HG03025 (cell line): Measurements from ENCODE around the gene CUBN.

Source experiments
- ATAC-seq: cut with Tn5 transposase; IDR thresholded peaks from one replicate; pipeline ENCODE4 v1.9.1; 2021; ENCODE audit warnings: mild to moderate bottlenecking, moderate library complexity; ENCODE audit not compliant: unreplicated experiment, low FRiP score

CUBN gene

DNA sequence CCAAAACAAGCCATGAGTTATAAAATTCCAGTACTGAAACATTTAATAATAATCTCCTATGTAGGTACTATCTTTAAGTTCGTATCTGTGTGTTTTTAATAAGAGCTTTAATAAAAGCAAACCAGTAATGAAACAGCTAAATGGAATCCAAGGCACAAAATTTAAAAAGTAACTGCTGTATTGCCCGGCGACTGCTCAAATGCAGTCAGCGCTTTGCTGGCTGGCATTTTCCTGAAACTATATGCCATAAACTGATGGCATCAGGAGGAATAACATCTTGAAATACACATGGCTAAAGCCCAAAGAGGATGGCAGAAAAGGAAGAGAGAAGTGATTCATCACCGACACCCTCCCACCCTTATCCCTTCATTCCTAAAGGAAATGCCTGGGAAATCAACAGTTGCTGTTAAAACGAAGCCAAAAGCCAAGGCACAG, 133.1 kb downstream of the CUBN start:
- no peak for ATAC-seq

DNA sequence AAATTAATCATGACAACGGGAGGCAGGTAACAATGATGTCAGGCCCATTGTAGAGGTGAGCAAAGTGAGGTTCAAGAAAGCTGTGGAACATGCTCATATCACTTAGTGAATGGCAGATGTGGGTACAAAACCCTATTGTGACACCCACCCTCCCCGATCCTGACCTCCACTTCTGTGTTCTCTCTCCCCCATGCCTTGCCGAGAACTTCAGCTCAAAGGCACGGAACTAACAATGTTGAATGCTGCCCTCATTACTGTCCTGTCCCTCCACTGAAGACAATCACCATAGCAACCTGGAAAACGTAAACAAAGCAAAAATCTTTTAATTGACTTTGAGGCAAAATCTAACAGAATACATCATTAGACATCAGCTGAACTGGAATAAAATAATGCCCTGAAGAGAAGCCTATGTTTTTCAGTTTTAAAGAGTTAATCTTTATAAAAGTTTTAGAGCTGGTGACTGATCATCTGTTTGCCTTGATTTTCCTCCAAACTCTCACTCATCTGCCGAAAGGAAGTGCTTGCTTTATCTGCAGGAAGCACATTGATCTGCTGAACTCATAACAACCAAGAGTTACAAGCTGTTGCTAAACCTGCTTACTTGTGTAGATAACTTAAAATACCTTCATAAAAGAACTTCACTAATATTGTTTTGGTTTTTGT, 133.6 kb downstream of the CUBN start:
- ATAC-seq, result no peak

DNA sequence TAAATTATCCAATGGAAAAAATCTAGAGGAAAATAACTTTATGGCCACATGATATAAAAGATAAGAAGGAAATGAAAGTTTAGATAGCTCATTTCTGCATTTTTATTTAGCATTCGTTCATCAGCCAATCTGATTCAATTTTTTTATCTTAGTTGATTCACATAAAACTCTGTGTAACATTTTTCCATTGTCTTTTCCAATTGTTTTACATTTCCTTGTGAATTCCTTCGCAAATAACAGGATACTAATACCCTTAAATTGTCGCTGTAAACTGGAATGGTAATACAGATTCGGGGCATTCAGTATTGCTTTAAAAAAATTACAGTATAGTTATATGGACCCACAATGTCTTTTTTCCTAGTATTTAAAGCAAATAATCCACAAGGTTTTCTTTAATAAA, 136.4 kb downstream of the CUBN start:
- no peak for ATAC-seq

DNA sequence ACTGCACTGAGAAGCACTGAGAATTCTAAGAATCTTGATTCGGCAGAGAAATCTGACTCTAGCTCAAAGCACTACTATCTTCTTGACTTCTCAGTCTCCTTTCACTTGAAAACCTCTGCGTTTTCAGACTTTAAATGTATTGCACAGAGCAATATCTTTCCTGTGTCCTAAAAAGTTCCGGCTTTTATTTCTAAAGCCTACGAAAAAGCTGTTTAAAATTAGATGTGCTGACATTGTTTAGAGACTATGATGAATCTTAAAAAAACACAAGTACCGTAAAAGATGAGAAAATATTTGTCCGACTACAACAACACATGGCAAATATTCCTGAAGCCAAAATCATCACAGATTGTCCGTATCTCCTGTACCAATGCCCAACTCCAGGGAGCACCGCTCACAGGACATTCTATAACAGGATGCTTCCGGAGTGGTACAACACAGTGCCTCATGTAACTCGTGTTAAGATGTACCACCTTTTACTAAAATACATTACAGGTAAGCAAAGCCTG, 136.9 kb downstream of the CUBN start:
- ATAC-seq, result no peak

DNA sequence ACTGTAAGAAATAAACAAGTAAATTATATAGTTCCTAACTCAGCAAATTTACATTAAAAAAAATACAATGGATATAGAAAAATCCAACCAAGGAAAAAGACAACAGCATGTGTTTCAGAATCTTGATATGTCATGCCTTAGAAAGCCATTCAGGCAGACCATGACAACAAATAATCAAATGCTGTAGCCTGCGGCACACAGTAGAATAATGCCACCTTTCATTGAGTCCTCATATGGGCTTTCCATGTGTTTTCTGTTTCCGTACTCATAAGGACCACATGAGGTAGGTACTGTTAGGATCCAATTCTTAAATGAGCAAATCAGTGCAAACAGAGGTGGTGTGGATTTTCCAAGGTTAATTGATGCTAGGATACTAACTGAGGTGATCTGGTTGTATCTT, 138.6 kb downstream of the CUBN start:
- no peak for ATAC-seq

DNA sequence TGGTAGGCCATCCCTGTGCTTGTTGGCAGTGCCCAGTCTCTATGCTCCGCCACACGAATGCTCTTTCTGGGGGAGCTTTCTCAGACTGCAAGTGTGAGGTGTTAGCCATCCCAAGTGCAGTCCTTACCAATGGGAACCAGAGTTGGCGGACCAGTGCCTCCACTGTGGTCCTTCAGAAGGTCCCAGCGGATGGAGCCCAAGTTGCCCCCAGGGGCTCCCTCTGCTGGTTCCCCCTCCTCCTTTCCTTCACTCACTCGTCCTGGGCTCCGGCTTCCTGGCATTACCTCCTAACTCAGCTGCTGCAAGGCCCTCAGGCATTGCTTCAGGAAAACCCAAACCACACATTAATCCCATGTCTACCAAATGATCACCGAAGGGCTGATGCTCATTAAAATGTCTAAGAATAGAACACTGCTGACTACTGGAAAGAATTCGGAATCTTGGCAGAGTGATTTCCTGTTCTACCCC, 139.8 kb downstream of the CUBN start:
- no peak for ATAC-seq

DNA sequence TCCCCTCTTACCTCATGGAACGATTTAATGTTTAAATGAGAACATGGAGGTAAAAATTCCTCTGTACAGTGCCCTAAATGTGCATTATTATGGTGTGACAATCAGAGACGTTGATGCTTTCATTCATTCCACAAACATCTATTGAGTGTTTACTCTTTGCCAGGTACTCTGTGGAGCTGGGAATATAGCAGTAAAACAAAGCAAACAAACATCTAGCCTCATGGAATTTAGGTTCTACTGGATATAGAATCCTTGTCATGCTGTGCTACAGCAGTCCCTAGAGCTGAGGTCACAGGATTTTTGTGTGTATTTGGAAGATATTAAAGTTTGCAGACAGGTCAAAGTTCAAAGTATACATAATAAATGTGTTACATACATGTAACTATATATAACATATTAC, 140.7 kb downstream of the CUBN start:
- ATAC-seq, result no peak

DNA sequence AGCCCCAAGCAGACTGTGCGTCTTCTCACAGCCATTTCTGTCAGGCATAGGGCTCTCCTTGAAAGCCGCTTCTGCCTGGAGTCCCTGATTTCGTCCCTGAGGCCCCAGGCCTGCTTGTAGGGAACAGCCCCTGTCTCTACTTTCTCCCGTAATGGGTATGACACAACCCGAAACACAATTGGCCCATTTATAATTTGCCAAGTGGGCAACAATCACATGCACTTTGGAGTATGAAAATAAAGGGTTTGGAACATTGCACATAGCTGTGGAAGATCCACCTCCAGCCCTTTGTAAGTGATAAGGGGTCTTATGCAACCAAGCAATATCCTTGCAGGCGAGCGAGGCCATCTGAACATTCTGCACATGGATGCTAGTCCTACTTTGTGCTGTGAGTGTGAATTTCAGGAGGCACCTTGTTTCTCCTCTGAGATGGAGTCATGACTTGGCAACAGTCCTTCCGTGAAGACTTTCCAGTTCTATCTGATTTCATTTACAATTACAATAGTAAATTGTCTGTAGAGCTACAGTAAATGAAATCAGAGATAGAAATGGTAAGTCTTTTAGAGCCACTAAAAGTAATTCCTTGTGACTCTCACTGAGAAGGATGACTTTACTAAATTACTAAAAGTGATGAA, 141.5 kb downstream of the CUBN start:
- ATAC-seq, result no peak

DNA sequence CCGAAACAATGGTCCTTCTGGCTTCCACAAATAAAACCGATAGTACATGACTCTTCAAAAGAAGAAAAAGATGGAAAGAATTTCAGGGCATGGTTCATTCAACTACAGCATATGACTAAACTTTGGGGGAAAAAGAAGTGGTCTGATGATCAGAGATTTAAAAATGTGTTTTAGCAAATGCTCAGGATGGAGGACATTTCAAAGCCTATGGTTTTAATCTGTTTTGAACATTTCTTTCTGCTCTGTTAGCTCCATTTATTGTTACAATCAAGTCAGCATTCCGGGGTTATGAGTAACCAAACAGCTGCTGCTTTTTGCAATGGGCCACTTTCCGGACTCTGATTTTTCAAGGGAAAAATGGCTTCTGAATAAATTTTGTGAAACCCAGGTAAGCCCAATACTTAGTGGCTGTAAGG, 142.4 kb downstream of the CUBN start:
- ATAC-seq, result no peak

DNA sequence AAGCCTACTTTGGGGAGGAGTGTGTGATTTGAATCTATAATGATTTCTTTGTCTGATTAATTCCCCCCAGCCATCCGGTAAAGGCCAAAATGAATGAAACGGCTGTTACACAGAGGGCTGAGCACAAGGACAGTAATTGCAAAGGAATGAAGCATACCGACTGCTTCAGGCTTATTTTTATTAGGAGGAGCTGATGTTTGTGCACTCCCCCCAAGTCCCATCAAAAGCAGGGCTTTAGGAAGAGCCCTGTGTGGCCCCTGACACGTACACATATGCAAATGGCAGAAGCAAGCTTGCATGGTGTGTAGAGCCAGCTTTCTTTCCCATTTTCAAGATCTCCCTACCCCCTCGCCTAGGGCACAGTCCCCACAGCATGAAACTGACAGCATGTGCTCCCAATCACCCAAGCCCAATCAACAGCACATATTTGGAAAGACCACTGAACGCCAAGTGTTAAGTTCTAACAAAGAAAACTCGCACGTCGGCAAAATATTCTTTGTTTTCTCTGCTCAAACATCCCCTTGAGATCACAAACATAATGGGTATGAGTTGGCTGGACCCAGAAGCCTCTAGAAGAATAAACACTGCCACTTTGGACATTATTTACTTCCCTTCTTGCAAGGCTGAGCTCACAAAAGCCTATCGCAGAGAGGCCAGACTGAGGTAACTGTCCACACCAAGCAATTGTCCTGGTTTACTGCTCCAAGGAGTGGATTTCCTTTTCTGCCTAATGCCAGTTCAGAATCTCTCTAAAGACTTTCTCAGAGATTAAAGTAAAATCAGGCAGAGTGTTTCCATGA, 143.0 kb downstream of the CUBN start:
- no peak for ATAC-seq

DNA sequence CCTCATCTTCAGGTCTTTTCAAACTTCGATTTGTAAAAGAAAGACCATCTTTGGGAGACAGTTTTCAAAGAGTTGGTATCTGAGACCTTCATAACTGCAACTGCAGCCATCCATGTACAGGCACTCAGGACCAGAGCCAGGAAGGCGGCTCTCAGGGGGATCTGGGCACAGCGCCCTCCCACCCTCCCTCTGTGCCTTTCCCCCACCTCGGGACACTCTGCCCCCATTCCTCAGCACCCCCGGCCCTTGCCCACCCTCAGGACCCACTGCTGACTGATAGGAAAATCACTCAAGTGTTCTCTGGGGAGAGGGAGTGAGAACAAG, 143.6 kb downstream of the CUBN start:
- ATAC-seq, result no peak

DNA sequence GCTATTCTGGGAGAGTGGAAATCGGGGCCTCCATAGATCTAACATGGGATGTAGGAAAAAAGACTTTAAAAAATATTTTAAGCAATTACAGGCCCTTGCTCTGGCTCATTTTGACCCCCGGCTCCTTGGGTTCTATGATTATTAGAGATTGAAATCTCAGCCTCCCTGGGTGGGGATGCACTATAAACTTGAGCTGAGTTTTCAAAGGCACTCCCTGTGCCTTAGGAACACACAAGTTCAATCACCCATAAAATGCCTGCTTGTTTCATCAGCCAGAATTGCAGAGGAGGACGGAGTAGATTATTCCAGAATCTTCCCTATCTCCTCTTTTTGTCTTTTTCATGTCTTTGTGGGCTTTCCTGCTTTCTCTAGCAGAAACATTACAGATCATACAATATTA, 145.4 kb downstream of the CUBN start:
- ATAC-seq, result no peak

DNA sequence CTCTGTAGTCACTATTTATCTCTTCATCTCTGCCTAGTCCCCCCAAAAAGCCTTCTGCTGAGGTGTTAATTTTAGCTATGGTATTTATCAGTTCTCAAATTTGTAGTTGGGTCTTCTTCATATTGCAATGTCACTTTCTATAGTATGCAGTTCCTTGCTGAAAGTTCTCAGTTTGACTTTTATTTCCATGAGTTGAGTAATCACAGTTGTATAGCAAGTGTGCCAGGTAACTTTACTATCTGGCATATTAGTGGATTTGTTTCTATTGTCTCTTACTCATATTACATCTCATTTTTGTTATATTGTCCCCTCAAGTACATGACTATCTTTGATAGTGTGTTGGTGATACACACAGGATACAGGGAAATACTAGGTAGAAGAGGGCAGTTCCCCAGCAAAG, 152.8 kb downstream of the CUBN start:
- ATAC-seq, result no peak

DNA sequence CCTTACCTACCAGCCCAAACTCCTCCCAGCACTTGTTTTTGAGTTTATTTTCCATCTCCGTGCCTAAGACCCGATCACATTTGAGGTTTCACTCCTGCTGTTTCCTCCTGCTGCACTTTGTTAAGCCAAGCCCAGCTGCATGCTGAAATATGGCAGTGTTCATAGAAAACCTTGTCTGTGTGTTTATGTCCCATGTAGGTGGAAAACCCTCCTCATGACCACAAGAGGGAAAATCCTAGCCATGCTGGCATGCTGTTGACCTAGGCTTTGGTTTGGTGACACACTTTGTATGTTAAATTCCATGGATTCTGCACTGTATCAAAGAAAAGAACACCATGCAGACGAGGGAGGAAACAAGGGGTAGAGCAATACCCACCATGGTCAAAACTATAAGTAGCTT, 154.4 kb downstream of the CUBN start:
- ATAC-seq, result no peak

DNA sequence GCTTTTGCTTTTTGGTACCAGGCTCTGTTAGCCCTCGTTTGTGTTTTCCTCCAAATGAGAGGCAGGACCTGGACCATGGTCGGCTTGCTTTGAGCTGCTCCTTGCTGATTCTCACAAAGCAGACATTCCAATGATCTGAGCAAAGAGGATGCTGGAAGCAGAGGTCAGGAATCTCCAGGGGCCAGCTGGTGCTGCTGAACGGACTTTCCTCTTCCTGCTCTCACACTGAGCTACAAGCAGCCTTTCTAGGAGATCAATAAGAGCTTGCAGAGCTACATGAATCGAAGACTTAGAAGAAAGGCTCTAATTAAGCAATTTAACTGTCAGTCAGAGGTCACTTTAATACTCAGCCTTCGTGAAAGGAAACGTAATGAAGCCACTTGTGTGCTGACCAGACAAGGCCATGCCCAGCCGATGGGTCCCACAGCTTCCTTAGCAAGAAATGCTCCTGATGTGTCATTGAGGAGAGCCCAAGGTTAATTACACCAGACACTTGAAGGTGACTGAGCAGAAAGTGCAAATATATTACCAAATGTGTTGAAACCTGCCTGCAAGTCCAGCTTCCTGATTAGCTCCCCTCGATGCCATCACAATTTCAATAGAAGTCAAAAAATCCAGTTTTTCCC, 161.1 kb downstream of the CUBN start:
- ATAC-seq, result no peak

DNA sequence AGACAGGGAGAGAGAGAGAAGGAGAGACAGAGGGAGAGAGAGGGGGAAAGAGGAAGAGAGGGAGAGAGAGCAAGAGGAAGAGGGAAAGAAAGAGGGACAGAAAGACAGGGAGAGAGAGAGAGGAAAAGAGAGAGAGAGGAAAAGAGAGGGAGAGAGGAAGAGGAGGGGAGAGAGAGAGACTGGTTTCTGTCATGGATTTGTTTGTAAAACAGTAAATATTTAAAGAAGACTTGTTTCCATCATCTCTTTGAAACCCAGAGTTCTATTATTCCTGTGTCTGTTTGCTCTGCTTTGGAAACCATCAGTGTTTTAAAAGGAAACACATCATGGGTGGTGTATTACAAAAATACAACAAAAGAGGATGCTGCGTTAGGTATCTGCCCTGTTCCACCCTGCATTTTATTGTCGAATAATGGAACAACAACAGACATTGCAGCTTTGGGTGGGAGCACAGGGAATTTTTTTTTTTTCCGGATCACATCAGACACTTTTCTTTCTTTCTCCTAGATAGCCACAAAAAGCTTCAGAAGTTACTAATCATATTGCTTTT, 161.7 kb downstream of the CUBN start:
- no peak for ATAC-seq

DNA sequence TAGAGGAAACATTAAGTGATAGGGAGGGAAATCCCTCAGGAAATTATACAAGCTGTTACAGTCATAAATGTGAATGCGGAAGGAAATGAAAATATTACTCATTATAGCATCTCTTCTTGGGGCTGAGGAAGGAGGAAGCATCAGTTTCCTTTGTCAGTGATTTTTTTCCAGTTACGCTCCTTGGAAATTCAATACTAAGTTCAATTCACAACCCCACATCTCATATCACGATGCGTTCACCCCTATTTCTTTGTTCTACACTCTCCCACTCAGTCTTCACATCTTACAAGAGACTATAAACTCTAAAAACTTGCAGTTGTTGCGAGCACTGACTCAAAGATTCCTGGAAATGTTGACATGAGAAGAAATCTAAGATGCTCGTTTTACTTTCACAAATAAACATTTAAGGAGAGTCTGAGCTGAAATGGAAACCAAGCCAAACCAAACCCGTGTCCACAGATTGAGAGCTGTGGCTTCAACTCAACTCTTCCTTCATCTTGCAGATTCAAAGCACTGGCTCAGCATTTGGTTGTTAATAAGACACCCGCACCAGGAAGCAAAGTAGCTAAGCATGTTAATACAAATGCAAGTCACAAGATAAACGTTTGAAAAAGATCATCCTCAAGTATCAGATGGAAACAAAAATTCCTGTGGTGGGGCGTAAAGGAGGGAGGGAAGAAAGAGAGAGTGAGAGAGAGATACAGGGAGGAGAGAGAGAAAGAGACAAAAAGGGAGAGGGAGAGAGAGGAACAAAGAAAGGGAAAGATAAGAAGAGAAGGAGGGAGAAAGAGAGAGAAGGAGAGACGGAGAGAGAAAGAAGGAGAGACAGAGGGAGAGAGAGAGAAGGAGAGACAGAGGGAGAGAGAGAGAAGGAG, 162.4 kb downstream of the CUBN start:
- no peak for ATAC-seq

DNA sequence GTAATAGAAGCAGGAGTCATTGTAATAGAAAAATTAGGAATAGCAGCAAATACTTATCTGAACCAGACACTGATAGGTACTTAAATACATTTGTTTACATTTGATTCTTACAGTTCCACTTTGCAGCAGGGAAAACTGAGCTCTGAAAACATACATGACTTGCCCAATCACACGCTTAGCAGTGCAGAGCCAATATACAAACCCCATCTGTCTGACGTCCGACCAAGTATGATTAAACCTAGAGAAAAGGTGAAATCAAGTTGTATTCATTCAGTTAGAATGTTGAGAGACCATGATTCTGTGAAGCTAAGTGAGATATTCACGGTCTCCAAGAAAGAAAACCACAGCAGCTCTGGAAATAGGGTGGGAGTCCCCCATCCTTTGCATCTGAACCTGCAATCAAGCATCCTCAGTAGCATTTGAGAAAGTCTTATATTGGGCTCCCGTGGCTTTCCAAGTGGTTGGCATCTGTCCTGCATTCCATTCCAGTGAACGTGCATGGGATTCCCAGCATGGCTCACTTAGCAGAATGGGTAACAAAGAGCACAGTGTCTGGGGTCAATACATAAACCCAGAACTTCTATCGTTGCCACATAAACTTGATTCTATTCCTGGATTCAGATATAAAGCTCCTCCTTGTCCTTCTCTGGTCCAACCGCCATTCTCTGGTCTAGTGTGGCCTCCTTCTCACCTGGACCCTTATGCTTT, 163.7 kb downstream of the CUBN start:
- no peak for ATAC-seq

DNA sequence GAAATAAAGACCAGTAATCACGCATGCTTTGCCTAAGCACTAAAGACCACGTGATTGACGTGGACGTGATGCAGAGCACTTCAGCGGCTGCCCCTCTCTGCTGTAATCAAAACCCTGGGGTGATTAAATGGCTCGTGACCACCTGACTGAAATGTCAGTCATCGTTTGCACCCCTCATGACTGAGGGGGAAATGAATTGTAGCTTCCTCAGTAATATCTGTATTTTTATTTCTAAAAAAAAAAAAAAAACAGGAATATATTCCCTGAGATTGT, 164.3 kb downstream of the CUBN start:
- no peak for ATAC-seq
